Nephron progenitor cell (in vitro differentiated cells): ENCODE data around the gene WAC.

Experiments used
- DNase-seq: peaks from one replicate; pipeline ENCODE4 v3.0.0; 2021
- H3K27ac Mint-ChIP-seq: 2 replicates; pipeline ENCODE4 v1.8.0; 2021; ENCODE audit warnings: mild to moderate bottlenecking, moderate library complexity, mixed read lengths
- H3K27me3 Mint-ChIP-seq: 2 replicates; pipeline ENCODE4 v1.8.0; 2021; ENCODE audit warnings: mild to moderate bottlenecking, low read depth, mixed read lengths; ENCODE audit not compliant: poor library complexity
- H3K36me3 Mint-ChIP-seq: 2 replicates; pipeline ENCODE4 v1.8.0; 2021; ENCODE audit warnings: low read depth, mixed read lengths
- H3K4me1 Mint-ChIP-seq: 2 replicates; pipeline ENCODE4 v1.8.0; 2021; ENCODE audit warnings: mixed read lengths
- H3K4me3 Mint-ChIP-seq: 2 replicates; pipeline ENCODE4 v1.8.0; 2021; ENCODE audit warnings: mild to moderate bottlenecking, moderate library complexity, mixed read lengths
- H3K9me3 Mint-ChIP-seq: 2 replicates; pipeline ENCODE4 v1.8.0; 2021; ENCODE audit warnings: mild to moderate bottlenecking, moderate library complexity, mixed read lengths
- CTCF ChIP-seq: fragments of 200-600 bp; sonication (generic); IDR thresholded peaks from 2 replicates; pipeline ENCODE4 v1.5.0; 2021; ENCODE audit warnings: antibody characterized with exemption

WAC gene

GRCh38 chr10:28612877-28613276 is 80.0 kb downstream of the WAC start:
- H3K4me1 Mint-ChIP-seq: no peaks in the 10 kb centered on the region

GRCh38 chr10:28616514-28616913 is 83.6 kb downstream of the WAC start:
- no peak for TF ChIP-seq CTCF
- Mint-ChIP-seq H3K4me1 (no peaks in the 10 kb centered on the region), H3K36me3 (peaks cover 82% of the 10 kb centered on the region), H3K27ac (no peak overlapping the region), H3K9me3 (no peaks in the 10 kb centered on the region), H3K4me3 (no peak overlapping the region), H3K27me3 (no peaks in the 10 kb centered on the region)
- no peak for DNase-seq

More at GRCh38 chr10:28612877-28613276, 80.0 kb downstream of the WAC start:
- Mint-ChIP-seq H3K27me3 (no peaks in the 10 kb centered on the region), H3K27ac (no peak overlapping the region), H3K4me3 (no peak overlapping the region), H3K36me3 (peaks cover 86% of the 10 kb centered on the region), H3K9me3 (no peaks in the 10 kb centered on the region)
- DNase-seq: no peak
- no peak for TF ChIP-seq CTCF

GRCh38 chr10:28619455-28619854 is 86.5 kb downstream of the WAC start:
- H3K4me3 Mint-ChIP-seq: no peak overlapping the region
- no peak for DNase-seq
- H3K4me1 Mint-ChIP-seq: no peaks in the 10 kb centered on the region
- no peak overlapping the region for H3K27ac Mint-ChIP-seq
- TF ChIP-seq CTCF: no peak
- peaks cover 68% of the 10 kb centered on the region for H3K36me3 Mint-ChIP-seq
- no peaks in the 10 kb centered on the region for H3K9me3 Mint-ChIP-seq
- no peaks in the 10 kb centered on the region for H3K27me3 Mint-ChIP-seq

- no peak for TF ChIP-seq CTCF
- H3K4me1 Mint-ChIP-seq: no peaks in the 10 kb centered on the region
- H3K4me3 Mint-ChIP-seq: no peak overlapping the region
- no peaks in the 10 kb centered on the region for H3K27me3 Mint-ChIP-seq
- no peaks in the 10 kb centered on the region for H3K9me3 Mint-ChIP-seq
- H3K27ac Mint-ChIP-seq: peak overlapping the region; percentile 43
- no peak for DNase-seq
- H3K36me3 Mint-ChIP-seq: peaks cover 60% of the 10 kb centered on the region
These were observed 87.3 kb downstream of the WAC start for GRCh38 chr10:28620251-28620650.

- DNase-seq: no peak
- H3K27ac Mint-ChIP-seq: peak overlapping the region; percentile 87
- H3K9me3 Mint-ChIP-seq: no peaks in the 10 kb centered on the region
- TF ChIP-seq CTCF: no peak
- H3K27me3 Mint-ChIP-seq: peaks cover 3% of the 10 kb centered on the region
- H3K36me3 Mint-ChIP-seq: peaks cover 37% of the 10 kb centered on the region
- no peaks in the 10 kb centered on the region for H3K4me1 Mint-ChIP-seq
- no peak overlapping the region for H3K4me3 Mint-ChIP-seq
These were observed 90.6 kb downstream of the WAC start for GRCh38 chr10:28623483-28623882.

GRCh38 chr10:28624351-28624750 is 91.4 kb downstream of the WAC start:
- Mint-ChIP-seq H3K27me3 (peaks cover 7% of the 10 kb centered on the region), H3K4me1 (no peaks in the 10 kb centered on the region), H3K9me3 (no peaks in the 10 kb centered on the region), H3K4me3 (no peak overlapping the region), H3K36me3 (peaks cover 31% of the 10 kb centered on the region), H3K27ac (no peak overlapping the region)
- no peak for TF ChIP-seq CTCF
- DNase-seq: no peak
